Left ventricle myocardium inferior (tissue), 1 donor: ENCODE results near the gene CRISPLD2. TPM values are rescaled to one million over a fixed set of nuclear protein-coding genes. Genes with fewer than 3 reads are reported as not detected.
A peak's percentile ranks its signal among the peaks of the same experiment; 100 is the strongest.

Source experiments
- DNase-seq: peaks from one replicate; pipeline ENCODE4 v3.0.0-alpha.2; 2020
- H3K27ac ChIP-seq: fragments of 200-600 bp; replicated peaks from 2 replicates; pipeline ENCODE4 v1.8.0; 2021
- H3K27me3 ChIP-seq: fragments of 200-600 bp; 2 replicates; pipeline ENCODE4 v1.8.0; 2021; ENCODE audit warnings: low read depth
- H3K36me3 ChIP-seq: fragments of 200-600 bp; 2 replicates; pipeline ENCODE4 v1.8.0; 2021
- H3K4me1 ChIP-seq: fragments of 200-600 bp; 2 replicates; pipeline ENCODE4 v1.8.0; 2021
- H3K4me3 ChIP-seq: fragments of 200-600 bp; 2 replicates; pipeline ENCODE4 v1.8.0; 2021; ENCODE audit warnings: mild to moderate bottlenecking, moderate library complexity
- H3K9me3 ChIP-seq: fragments of 200-600 bp; replicated peaks from 2 replicates; pipeline ENCODE4 v1.8.0; 2021
- CTCF ChIP-seq: fragments of 200-600 bp; IDR thresholded peaks from 2 replicates; pipeline ENCODE4 v1.8.0; 2021; ENCODE audit warnings: antibody characterized with exemption, mild to moderate bottlenecking, borderline replicate concordance
- intact Hi-C: fragments of 100-400 bp; cut with micrococcal nuclease; formaldehyde crosslinking; loops from one replicate; pipeline ENCODE4 v1.11.0; 2022
- total RNA-seq: library from RNA; stranded (reverse); fragmentation: NEBNext Ultra II Directional; extraction: Animal tissue kit (Norgen Biotek cat#: 25700); gene quantifications from one replicate; pipeline ENCODE4 v1.2.1, GENCODE V29; 2021
- donor health status: DM: no; HTN: yes; CAD: no; lungs with severe emphysema.

CRISPLD2 gene
- total RNA-seq, 1 donor from 2014 or later = 12.8 TPM

GRCh38 chr16:84836967-84837366 is 17.2 kb downstream of the CRISPLD2 start:
- peaks cover 38% of the 10 kb centered on the region for H3K27me3 ChIP-seq
- H3K4me1 ChIP-seq = peaks cover 70% of the 10 kb centered on the region
- H3K4me3 ChIP-seq = no peak overlapping the region
- no peaks in the 10 kb centered on the region for H3K9me3 ChIP-seq
- H3K36me3 ChIP-seq = peaks cover 14% of the 10 kb centered on the region
- peak overlapping the region; percentile 88 for H3K27ac ChIP-seq
- intact Hi-C loops = no loop called here
- no peak for TF ChIP-seq CTCF
- no peak for DNase-seq

DNA sequence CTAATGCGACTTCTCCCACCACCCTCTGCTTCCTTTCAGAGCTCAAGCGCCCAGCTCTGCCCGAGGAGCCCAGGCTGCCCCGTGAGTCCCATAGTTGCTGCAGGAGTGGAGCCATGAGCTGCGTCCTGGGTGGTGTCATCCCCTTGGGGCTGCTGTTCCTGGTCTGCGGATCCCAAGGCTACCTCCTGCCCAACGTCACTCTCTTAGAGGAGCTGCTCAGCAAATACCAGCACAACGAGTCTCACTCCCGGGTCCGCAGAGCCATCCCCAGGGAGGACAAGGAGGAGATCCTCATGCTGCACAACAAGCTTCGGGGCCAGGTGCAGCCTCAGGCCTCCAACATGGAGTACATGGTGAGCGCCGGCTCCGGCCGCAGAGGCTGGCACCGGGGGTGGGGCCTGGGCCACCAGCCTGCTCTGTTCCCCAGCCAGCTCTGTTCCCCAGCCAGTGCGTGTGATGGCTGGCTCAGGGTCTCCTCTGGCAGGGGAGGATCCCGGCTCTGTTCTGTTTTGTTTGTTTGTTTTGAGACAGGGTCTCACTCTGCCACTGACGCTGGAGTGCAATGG is 18.7 kb downstream of the CRISPLD2 start:
- Histone ChIP-seq H3K27ac (peak overlapping the region; percentile 36), H3K4me3 (no peak overlapping the region), H3K9me3 (no peaks in the 10 kb centered on the region), H3K36me3 (peaks cover 14% of the 10 kb centered on the region), H3K27me3 (peaks cover 48% of the 10 kb centered on the region), H3K4me1 (peaks cover 55% of the 10 kb centered on the region)
- no peak for TF ChIP-seq CTCF
- intact Hi-C loops = no loop called here
- no peak for DNase-seq

DNA sequence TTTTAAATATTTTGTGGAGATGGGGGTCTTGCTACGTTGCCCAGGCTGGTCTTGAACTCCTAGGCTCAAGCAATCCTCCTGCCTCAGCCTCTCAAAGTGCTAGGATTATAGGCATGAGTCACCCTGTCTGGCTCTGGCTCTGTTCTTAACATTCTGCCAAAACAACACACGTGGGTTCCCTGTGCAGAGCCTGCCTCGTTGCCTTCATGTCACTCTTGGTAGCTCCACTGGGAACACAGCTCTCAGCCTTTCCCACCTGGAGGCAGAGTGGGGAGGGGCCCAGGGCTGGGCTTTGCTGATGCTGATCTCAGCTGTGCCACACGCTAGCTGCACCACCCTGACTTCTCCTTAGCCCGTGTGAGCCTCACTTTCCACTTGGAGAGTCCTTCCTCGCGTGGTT is 19.3 kb downstream of the CRISPLD2 start:
- H3K36me3 ChIP-seq = peaks cover 14% of the 10 kb centered on the region
- peak overlapping the region; percentile 36 for H3K27ac ChIP-seq
- no peak for TF ChIP-seq CTCF
- peaks cover 48% of the 10 kb centered on the region for H3K27me3 ChIP-seq
- intact Hi-C loops = no loop called here
- H3K4me1 ChIP-seq = peaks cover 55% of the 10 kb centered on the region
- DNase-seq = no peak
- no peak overlapping the region for H3K4me3 ChIP-seq
- H3K9me3 ChIP-seq = no peaks in the 10 kb centered on the region

- no peak for TF ChIP-seq CTCF
- no peak for DNase-seq
- Histone ChIP-seq H3K4me1 (peaks cover 53% of the 10 kb centered on the region), H3K27me3 (peaks cover 48% of the 10 kb centered on the region), H3K27ac (no peak overlapping the region), H3K36me3 (peaks cover 14% of the 10 kb centered on the region), H3K4me3 (no peak overlapping the region), H3K9me3 (no peaks in the 10 kb centered on the region)
- intact Hi-C loops = no loop called here
Measured at GRCh38 chr16:84839956-84840355, 20.2 kb downstream of the CRISPLD2 start.

GRCh38 chr16:84840687-84841627 is 21.2 kb downstream of the CRISPLD2 start:
- H3K4me1 ChIP-seq = peaks cover 46% of the 10 kb centered on the region
- peak overlapping the region; percentile 62 for H3K27ac ChIP-seq
- no peak for DNase-seq
- peaks cover 48% of the 10 kb centered on the region for H3K27me3 ChIP-seq
- H3K4me3 ChIP-seq = no peak overlapping the region
- peaks cover 14% of the 10 kb centered on the region for H3K36me3 ChIP-seq
- intact Hi-C loops = no loop called here
- TF ChIP-seq CTCF = no peak
- H3K9me3 ChIP-seq = no peaks in the 10 kb centered on the region
